ENCODE results near the gene COIL. TPM values are rescaled to one million over a fixed set of nuclear protein-coding genes. Genes with fewer than 3 reads are reported as not detected.

COIL gene
- total and polyA plus RNA-seq, 2 donors: 11.7 to 20.3 TPM

DNA sequence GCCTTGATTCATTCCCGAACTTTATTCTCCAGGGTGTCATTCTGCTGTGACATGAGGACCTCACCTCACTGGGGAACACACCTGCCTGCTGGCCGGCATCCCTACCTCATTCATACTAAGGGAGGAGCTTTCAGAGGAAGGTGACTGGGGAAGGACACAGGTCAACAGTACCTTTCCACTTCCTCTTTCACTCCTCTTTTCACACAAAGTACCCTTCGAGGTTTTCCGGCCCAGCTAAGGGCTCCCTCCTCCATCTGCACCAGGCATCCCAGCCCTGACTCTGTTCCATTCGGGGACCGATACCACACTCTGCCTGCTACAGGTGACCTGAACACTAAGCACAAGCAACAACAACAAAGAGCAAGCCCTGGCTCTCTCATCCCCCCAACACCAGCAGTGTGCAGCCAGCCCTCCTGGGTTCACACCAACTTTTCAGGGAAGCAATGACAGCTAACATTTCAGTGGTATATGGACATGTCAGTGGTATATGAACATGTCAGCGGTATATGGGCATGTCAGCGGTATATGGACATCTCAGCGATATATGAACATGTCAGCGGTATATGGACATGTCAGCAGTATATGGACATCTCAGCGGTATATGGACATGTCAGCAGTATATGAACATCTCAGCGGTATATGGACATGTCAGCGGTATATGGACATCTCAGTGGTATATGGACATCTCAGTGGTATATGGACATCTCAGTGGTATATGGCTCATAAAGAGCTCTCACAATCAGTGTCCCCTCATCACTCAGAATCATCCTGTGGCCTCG, 63.0 kb downstream of the COIL start:
- no peaks in the 10 kb centered on the region for H3K4me1 ChIP-seq (ENCODE audit: insufficient read depth)
- H3K36me3 ChIP-seq (ENCODE audit: insufficient read depth): peaks cover 6% of the 10 kb centered on the region
- WGBS: 96% methylated on average over 14 of the region's 14 CpGs
- no peak overlapping the region for H3K27ac ChIP-seq (ENCODE audit: low read depth)
- no peak for DNase-seq (ENCODE audit: extremely low spot score)
- H3K4me3 ChIP-seq (ENCODE audit: low read depth, low read length): no peak overlapping the region

DNA sequence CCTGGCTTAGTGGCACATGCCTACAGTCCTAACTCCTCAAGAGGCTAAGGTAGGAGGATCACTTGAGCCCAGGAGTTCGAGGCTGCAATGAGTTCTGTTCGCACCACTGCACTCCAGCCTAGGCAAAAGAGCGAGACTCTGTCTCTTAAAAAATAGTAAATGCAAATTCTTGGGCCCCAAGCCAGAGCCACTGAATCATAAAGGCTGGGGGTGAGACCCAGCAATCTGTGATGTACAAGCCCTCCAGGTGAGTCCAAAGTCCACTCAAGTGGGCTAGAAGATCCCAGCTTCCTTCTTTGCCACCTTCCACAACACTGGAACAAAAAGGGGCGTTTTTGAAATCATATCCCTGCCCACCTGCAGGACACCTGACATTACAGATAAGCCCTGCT, 63.9 kb downstream of the COIL start:
- 97% methylated on average over 4 of the region's 4 CpGs for WGBS
- no peak overlapping the region for H3K4me3 ChIP-seq (ENCODE audit: low read depth, low read length)
- peaks cover 6% of the 10 kb centered on the region for H3K36me3 ChIP-seq (ENCODE audit: insufficient read depth)
- H3K27ac ChIP-seq (ENCODE audit: low read depth): no peak overlapping the region
- DNase-seq (ENCODE audit: extremely low spot score): no peak
- no peaks in the 10 kb centered on the region for H3K4me1 ChIP-seq (ENCODE audit: insufficient read depth)

DNA sequence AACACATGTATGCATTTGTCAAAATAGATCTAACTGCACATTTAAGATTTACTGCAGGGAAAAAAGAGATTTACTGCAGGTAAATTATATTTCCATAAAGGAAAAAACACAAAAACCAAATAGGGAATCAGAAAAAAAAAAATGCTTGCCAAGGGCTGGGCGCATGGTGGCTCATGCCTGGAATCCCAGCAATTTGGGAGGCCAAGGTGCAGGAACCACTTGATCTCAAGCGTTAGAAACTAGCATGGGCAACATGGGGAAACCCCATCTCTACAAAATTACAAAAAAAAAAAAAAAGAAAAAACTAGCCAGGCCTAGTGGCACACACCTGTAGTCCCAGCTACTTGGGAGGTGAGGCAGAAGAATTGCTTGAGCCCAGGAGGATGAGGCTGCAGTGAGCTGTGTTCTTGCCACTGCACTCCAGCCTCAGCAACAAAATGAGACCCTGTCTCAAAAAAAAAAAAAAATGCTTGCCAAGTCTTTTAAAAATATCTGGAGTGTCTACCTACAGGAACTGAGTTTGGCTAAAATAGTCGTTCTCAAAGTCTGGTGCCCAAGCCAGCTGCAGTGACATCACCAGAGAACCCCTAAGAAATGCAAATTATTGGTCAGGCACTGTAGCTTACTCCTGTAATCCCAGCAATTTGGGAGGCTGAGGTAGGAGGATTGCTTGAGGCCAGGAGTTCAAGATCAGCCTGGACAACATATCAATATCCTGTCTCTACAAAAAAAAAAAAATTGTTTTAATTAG, 64.5 kb downstream of the COIL start:
- Histone ChIP-seq H3K36me3 (ENCODE audit: insufficient read depth) (peaks cover 6% of the 10 kb centered on the region), H3K4me3 (ENCODE audit: low read depth, low read length) (no peak overlapping the region), H3K27ac (ENCODE audit: low read depth) (no peak overlapping the region), H3K4me1 (ENCODE audit: insufficient read depth) (no peaks in the 10 kb centered on the region)
- WGBS: 79% methylated on average over 3 of the region's 3 CpGs
- DNase-seq (ENCODE audit: extremely low spot score): no peak

DNA sequence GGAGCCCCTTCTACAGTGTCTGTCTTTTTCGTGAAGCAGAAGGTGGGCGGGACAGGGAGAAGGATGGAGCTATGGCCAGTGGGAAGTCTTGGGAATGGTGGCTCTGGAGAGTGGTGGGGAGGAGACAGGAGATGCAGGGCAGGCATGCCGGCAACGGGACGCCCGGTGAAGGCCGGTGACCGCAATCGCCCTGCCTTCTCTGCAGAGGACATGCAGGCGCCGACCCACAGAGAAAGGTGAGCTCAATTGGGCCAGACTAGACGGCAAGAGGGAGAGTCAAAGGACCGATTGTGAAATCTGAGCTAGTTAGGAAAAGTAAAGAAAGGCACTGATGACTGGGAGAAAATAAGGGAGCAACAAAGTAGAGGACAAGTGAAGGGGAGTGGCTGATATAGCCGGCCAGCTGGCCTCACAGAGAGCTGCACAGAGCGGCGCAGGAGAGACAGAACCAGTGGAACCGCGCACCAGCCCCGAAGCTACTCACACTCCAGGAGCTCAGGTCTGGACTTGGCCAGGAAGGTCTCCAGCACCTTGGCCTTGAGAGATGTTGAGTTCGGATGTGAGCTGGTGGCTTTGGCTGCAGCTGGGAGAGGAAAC, 65.9 kb downstream of the COIL start:
- DNase-seq (ENCODE audit: extremely low spot score): no peak
- H3K27ac ChIP-seq (ENCODE audit: low read depth): no peak overlapping the region
- no peak overlapping the region for H3K4me3 ChIP-seq (ENCODE audit: low read depth, low read length)
- H3K36me3 ChIP-seq (ENCODE audit: insufficient read depth): peaks cover 6% of the 10 kb centered on the region
- 91% methylated on average over 20 of the region's 20 CpGs for WGBS
- no peaks in the 10 kb centered on the region for H3K4me1 ChIP-seq (ENCODE audit: insufficient read depth)

DNA sequence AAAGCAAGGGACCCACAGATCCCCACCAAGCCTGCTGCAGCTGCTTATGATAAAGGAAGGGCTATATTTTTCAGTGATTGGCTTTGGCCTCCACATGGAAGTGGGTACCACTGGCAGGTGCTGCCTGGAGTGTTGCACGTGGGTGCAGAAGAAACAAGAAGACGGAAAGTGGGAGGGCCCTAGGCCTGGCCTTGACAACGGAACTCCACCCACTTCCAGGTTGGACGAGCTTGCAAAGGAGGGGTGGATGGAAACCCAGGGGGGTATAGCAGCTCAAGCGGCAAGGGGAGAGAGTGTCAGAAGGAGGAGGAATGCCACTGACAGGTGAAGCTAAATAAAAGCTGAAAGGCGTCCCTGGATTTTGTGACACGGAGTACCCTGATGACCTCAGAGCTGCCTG, 67.3 kb downstream of the COIL start:
- no peak overlapping the region for H3K4me3 ChIP-seq (ENCODE audit: low read depth, low read length)
- 76% methylated on average over 7 of the region's 7 CpGs for WGBS
- no peak overlapping the region for H3K27ac ChIP-seq (ENCODE audit: low read depth)
- H3K36me3 ChIP-seq (ENCODE audit: insufficient read depth): peaks cover 4% of the 10 kb centered on the region
- no peaks in the 10 kb centered on the region for H3K4me1 ChIP-seq (ENCODE audit: insufficient read depth)
- no peak for DNase-seq (ENCODE audit: extremely low spot score)

- Histone ChIP-seq H3K4me3 (ENCODE audit: low read depth, low read length) (no peak overlapping the region), H3K36me3 (ENCODE audit: insufficient read depth) (peaks cover 4% of the 10 kb centered on the region), H3K27ac (ENCODE audit: low read depth) (no peak overlapping the region), H3K4me1 (ENCODE audit: insufficient read depth) (no peaks in the 10 kb centered on the region)
- no peak for DNase-seq (ENCODE audit: extremely low spot score)
- WGBS: 97% methylated on average over 1 of the region's 1 CpG
Observed at GRCh38 chr17:56892333-56892732, 68.5 kb downstream of the COIL start.

GRCh38 chr17:56891751-56892150, 69.1 kb downstream of the COIL start:
- no peak overlapping the region for H3K27ac ChIP-seq (ENCODE audit: low read depth)
- no peak for DNase-seq (ENCODE audit: extremely low spot score)
- no peak overlapping the region for H3K4me3 ChIP-seq (ENCODE audit: low read depth, low read length)
- no peaks in the 10 kb centered on the region for H3K4me1 ChIP-seq (ENCODE audit: insufficient read depth)
- peaks cover 4% of the 10 kb centered on the region for H3K36me3 ChIP-seq (ENCODE audit: insufficient read depth)
- 80% methylated on average over 16 of the region's 16 CpGs for WGBS

- Histone ChIP-seq H3K36me3 (ENCODE audit: insufficient read depth) (peaks cover 4% of the 10 kb centered on the region), H3K4me3 (ENCODE audit: low read depth, low read length) (no peak overlapping the region), H3K4me1 (ENCODE audit: insufficient read depth) (no peaks in the 10 kb centered on the region), H3K27ac (ENCODE audit: low read depth) (no peak overlapping the region)
- no peak for DNase-seq (ENCODE audit: extremely low spot score)
- WGBS: 89% methylated on average over 7 of the region's 7 CpGs
Observed at GRCh38 chr17:56890906-56891674, 69.8 kb downstream of the COIL start.

- Histone ChIP-seq H3K36me3 (ENCODE audit: insufficient read depth) (peaks cover 4% of the 10 kb centered on the region), H3K27ac (ENCODE audit: low read depth) (no peak overlapping the region), H3K4me3 (ENCODE audit: low read depth, low read length) (no peak overlapping the region), H3K4me1 (ENCODE audit: insufficient read depth) (no peaks in the 10 kb centered on the region)
- no peak for DNase-seq (ENCODE audit: extremely low spot score)
- 93% methylated on average over 6 of the region's 6 CpGs for WGBS
Observed at GRCh38 chr17:56890390-56890789, 70.5 kb downstream of the COIL start.

Other genes with a start within 250 kb of the COIL start
- 2.2 TPM for gene C17orf67, start 127.1 kb downstream of the COIL start, total RNA-seq
- 1.1 TPM for gene C17orf67, start 127.1 kb downstream of the COIL start, polyA plus RNA-seq
- gene DGKE, start 126.9 kb downstream of the COIL start, total RNA-seq: 20.4 TPM
- gene DGKE, start 126.9 kb downstream of the COIL start, polyA plus RNA-seq: 2.9 TPM
- 17.1 TPM for gene TRIM25, start 47.0 kb downstream of the COIL start, total RNA-seq
- 17.7 TPM for gene TRIM25, start 47.0 kb downstream of the COIL start, polyA plus RNA-seq
- gene SCPEP1, start 17.1 kb upstream of the COIL start, total RNA-seq: 22.9 TPM
- 89.4 TPM for gene SCPEP1, start 17.1 kb upstream of the COIL start, polyA plus RNA-seq
- 14.1 TPM for gene AKAP1, start 124.2 kb upstream of the COIL start, total RNA-seq
- gene AKAP1, start 124.2 kb upstream of the COIL start, polyA plus RNA-seq: 80.3 TPM

Measured in urinary bladder (tissue), 4 donors.